ENCODE data around the gene CHRNA4.

Gene CHRNA4

GRCh38 chr20:63369724-63370617, 8.8 kb upstream of the CHRNA4 start:
- ChIA-PET POLR2A (no interaction called here), CTCF (interaction anchor here (2.0 kb wide), 1 partner anchor 12 kb away, joined by 16 read pairs; no protein-coding TSS in a partner anchor)
- DNase-seq (ENCODE audit: low read depth, low spot score): no peak
- no peak overlapping the region for H3K4me3 ChIP-seq (ENCODE audit: low read depth, low read length)
- no peak for TF ChIP-seq CTCF (IDR thresholded peaks at IDR 0.05; ENCODE audit: insufficient read depth, low read length, missing control alignments)

DNA sequence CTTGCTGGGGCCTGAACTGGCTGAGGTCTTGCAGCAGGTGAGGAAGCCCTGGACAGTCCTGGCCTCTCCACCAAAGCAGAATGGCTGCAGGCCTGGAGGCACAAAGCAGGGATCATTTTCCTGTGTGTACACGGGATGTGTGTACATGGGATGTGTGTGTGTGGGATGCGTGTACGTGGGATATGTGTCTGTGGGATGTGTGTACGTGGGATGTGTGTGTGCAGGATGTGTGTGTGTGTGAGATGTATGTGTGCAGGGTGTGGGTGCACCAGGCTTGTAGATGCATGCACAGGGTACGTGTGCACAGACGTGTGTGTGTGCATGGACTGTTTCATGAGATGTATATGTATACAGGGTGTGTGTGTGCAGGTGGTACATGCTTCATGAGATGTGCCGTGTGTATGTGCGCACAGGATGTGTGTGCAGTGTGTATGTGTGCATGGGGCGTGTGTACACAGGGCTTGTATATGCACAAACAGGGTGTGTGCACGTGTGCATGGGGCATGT, 7.9 kb upstream of the CHRNA4 start:
- CTCF ChIA-PET: no interaction called here
- TF ChIP-seq CTCF (IDR thresholded peaks at IDR 0.05; ENCODE audit: insufficient read depth, low read length, missing control alignments): no peak
- no peak for DNase-seq (ENCODE audit: low read depth, low spot score)
- no peak overlapping the region for H3K4me3 ChIP-seq (ENCODE audit: low read depth, low read length)
- POLR2A ChIA-PET: no interaction called here

DNA sequence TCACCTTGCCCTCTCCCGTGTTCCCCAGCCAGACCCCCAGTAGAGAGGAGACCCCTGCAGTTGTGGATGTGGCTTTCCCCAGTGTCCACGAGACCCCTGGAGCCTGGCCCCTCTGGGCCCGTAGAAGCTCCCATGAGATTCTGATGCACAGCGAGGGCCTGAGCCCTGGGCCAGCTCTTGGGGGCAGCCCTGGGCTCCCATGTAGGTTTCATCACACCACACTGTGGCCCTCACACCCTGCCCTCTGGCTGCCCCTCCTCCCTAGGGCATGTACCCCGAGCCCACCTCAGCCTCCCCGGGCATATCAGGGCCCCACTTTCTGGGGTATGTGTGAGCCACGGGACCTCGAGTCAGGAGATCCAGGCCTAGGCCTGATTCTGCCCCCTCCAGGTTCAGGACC, 7.0 kb upstream of the CHRNA4 start:
- TF ChIP-seq CTCF (IDR thresholded peaks at IDR 0.05; ENCODE audit: insufficient read depth, low read length, missing control alignments): no peak
- ChIA-PET CTCF (interaction anchor here (1.0 to 1.4 kb wide), 2 partner anchors 10 to 128 kb away, joined by 3 to 4 read pairs; no protein-coding TSS in a partner anchor), POLR2A (no interaction called here)
- no peak for DNase-seq (ENCODE audit: low read depth, low spot score)
- no peak overlapping the region for H3K4me3 ChIP-seq (ENCODE audit: low read depth, low read length)

- CTCF ChIA-PET: interaction anchor here (1.0 to 1.4 kb wide), 2 partner anchors 10 to 129 kb away, joined by 3 to 4 read pairs; no protein-coding TSS in a partner anchor
- POLR2A ChIA-PET: no interaction called here
- H3K4me3 ChIP-seq (ENCODE audit: low read depth, low read length): no peak overlapping the region
- DNase-seq (ENCODE audit: low read depth, low spot score): no peak
- TF ChIP-seq CTCF (IDR thresholded peaks at IDR 0.05; ENCODE audit: insufficient read depth, low read length, missing control alignments): no peak
These were observed 6.4 kb upstream of the CHRNA4 start for GRCh38 chr20:63367446-63368055.

DNA sequence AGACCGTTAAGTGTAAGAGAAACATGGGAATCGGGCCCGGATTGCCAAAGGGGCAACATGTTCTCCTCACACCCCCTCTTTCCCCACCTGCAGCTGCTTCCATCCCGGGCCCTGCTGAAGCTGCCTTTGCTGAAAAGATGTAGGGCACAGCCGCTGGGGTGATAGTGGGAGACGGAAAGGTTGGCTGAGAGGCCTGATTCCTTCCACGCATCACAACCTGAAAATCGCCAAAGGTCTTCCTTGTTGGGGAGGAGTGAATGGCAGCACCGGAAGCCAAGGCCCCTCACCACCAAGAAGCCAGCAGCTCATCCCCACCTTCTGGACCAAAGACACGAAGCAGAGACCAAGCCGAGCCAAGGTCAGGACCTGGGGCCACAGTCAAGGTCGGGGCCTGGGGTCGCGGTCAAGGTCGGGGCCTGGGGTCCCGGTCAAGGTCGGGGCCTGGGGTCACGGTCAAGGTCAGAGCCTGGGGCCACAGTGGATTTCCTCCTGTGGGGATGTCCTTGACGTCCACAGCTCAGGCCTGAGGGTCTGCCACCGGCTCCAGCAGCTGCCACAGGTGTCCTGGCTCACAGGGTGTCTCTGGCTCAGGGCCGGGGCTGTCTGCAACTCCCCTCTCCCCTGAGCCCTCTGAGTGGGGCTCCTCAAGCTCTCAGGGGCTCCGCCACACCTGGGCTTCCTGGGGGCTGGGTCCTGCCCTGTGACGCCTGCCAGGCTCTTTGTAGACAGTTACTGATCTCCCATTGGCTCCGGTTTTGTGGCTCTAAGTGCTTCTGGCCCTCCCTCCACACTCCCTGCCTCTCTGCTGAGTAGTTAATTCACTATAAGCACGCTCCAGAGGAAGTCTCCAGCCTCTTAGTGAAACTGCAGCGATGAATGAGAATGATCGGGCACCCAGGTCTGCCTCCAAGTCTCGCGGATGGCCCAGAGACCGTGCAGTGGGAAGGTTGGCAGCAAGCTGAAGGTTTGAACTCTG, 5.5 kb upstream of the CHRNA4 start:
- TF ChIP-seq CTCF (IDR thresholded peaks at IDR 0.05; ENCODE audit: insufficient read depth, low read length, missing control alignments): no peak
- DNase-seq (ENCODE audit: low read depth, low spot score): no peak
- H3K4me3 ChIP-seq (ENCODE audit: low read depth, low read length): no peak overlapping the region
- CTCF ChIA-PET: interaction anchor here (1.0 to 1.4 kb wide), 2 partner anchors 11 to 130 kb away, joined by 3 to 4 read pairs; no protein-coding TSS in a partner anchor
- POLR2A ChIA-PET: no interaction called here

All from AG04449 (cell line).